Activated naive CD4-positive, alpha-beta T cell treated with anti-CD3 and anti-CD28 coated beads, Interleukin-2, amount 50 U/mL, for 24 hours (primary cell): ENCODE measurements around the gene NEO1.

ENCODE experiments used
- H3K27ac Mint-ChIP-seq: one replicate; pipeline ENCODE4 v1.8.0; 2021; ENCODE audit warnings: mild to moderate bottlenecking, mixed read lengths
- H3K27me3 Mint-ChIP-seq: one replicate; pipeline ENCODE4 v1.8.0; 2021; ENCODE audit warnings: mixed read lengths
- H3K36me3 Mint-ChIP-seq: one replicate; pipeline ENCODE4 v1.8.0; 2021; ENCODE audit warnings: mixed read lengths
- H3K4me1 Mint-ChIP-seq: one replicate; pipeline ENCODE4 v1.8.0; 2021; ENCODE audit warnings: mixed read lengths
- H3K4me3 Mint-ChIP-seq: one replicate; pipeline ENCODE4 v1.8.0; 2021; ENCODE audit warnings: mild to moderate bottlenecking, mixed read lengths
- H3K9me3 Mint-ChIP-seq: one replicate; pipeline ENCODE4 v1.8.0; 2021; ENCODE audit warnings: mixed read lengths

Gene NEO1

DNA sequence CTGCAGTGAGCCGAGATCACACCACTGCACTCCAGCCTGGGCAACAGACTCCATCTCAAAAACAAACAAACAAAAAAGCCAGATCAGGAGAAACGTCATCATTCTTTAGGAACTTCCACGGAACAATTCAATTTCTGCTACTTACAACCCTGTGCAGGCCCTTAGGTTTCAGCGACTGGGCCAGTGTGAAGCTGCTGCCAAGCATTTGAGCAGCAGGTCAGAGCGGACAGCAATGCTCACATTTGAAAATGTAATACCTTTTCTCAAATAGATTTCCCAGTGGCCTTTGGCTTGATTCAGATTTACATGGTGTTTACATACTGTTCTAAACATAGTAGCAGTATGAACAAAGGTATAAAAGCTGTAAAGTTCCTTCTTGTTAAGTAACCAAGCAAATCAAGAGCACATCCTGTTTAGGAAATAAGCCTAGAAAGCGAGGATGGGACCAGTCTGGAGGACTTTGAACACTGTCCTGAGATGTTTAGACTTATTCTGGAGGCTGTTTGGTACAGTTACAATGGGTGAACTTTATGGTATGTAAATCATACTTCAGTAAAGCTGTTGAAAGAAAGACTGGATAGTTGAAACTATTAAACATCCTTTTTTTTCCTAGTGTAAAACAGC is 175.3 kb downstream of the NEO1 start:
- no peaks in the 10 kb centered on the region for H3K27me3 Mint-ChIP-seq
- H3K9me3 Mint-ChIP-seq = peaks cover 5% of the 10 kb centered on the region
- no peaks in the 10 kb centered on the region for H3K4me1 Mint-ChIP-seq
- no peak overlapping the region for H3K27ac Mint-ChIP-seq
- no peak overlapping the region for H3K4me3 Mint-ChIP-seq
- peaks cover 8% of the 10 kb centered on the region for H3K36me3 Mint-ChIP-seq

DNA sequence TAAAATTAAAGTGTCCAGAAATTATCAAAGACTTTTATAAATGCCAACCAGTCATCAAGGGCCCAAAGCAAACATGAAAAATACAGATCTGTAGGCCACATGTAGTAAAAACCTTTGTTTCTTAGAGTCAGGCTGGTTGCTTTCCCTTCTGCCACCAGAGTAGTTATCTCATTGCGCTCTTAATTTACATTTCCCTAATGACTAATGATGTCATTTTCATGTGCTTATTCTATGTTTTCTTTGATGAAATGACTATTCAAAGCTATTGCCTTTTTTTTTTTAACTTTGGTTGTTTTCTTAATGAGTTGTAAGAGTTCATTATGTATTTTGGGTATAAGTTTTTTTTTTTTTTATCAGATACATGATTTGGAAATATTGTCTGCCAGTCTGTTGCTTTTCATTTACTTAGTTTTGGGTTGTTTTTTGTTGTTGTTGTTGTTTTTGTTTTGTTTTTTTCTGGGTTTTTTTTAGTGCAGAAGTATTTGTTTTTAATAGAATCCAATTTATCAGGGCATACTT is 175.9 kb downstream of the NEO1 start:
- Mint-ChIP-seq H3K36me3 (peaks cover 6% of the 10 kb centered on the region), H3K27ac (no peak overlapping the region), H3K4me3 (no peak overlapping the region), H3K27me3 (no peaks in the 10 kb centered on the region), H3K9me3 (peaks cover 5% of the 10 kb centered on the region), H3K4me1 (no peaks in the 10 kb centered on the region)

DNA sequence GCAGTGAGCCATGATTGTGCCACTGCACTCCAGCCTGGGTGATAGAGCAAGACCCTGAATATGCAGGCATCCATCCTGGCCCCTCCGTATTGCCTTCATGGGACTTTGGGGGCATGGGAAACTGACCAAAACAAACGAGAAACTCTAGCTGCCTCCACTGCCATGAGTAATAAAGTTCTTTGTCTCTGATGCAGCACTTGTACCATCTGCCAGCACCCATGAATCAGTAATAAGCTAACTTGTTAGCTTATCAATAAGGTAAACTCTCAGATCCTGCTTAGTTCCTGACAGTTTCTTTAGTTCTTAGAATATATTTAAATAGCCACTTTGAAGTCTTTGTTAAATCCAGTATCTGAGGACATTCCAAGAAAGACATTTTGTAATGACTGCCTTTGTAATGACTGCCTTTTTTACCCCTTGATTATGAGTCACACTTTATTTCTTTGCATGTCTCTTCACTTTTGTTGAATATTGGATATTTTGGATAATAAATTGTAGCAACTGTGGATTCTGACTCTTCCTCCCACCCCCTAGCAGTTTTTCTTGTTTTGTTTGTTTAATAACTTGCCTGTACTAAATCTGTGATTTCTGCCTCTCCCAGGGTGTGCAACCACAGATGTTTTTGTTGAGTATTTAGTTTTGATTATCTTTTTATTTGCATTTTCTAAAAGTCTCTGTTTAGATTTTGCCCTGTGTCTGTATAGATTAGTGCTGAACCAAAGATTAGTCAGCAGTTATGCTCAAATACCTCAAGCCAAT is 179.6 kb downstream of the NEO1 start:
- Mint-ChIP-seq H3K4me1 (no peaks in the 10 kb centered on the region), H3K27me3 (no peaks in the 10 kb centered on the region), H3K9me3 (peaks cover 5% of the 10 kb centered on the region), H3K27ac (no peak overlapping the region), H3K36me3 (peaks cover 2% of the 10 kb centered on the region), H3K4me3 (no peak overlapping the region)

DNA sequence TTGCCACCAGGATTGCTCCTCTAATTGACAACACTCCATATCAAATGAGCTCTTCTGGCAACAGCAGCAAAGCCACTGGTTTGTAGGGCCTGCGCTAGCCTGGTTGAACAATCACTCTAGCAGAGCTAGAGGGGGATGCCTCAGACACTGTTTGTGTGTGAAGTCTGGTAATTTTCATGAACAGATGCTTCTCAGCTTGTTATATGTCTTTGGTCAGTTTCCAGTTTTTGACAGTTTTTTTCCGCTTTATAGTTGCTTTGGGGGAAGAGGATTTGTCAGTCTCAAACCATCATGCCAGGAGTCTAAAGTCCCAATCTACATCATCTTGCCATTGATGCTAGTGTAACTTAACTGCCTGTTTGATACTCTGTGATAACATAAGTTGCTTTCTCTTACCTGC is 180.5 kb downstream of the NEO1 start:
- Mint-ChIP-seq H3K27me3 (no peaks in the 10 kb centered on the region), H3K36me3 (peaks cover 2% of the 10 kb centered on the region), H3K9me3 (peaks cover 5% of the 10 kb centered on the region), H3K4me1 (no peaks in the 10 kb centered on the region), H3K4me3 (no peak overlapping the region), H3K27ac (no peak overlapping the region)

DNA sequence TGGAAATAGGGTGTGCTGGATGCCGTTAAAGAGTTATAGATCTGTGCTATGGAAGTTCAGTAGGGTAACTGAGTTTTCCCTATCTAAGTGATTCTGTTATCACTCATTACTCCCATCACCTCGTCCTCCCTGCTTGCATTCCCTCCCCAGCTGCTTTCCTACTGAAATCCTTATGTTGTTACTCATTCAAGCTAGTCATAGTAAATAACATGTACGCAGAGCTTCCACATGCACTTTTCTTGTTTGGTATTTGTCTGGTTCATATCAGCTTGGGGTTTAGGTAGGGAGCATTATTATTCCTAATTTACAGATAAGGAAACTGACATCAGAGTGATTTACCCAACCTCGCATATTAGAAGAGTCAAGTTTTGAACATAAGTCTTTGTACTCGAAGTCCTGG is 181.4 kb downstream of the NEO1 start:
- peaks cover 5% of the 10 kb centered on the region for H3K9me3 Mint-ChIP-seq
- no peaks in the 10 kb centered on the region for H3K4me1 Mint-ChIP-seq
- no peak overlapping the region for H3K27ac Mint-ChIP-seq
- H3K27me3 Mint-ChIP-seq = no peaks in the 10 kb centered on the region
- peaks cover 2% of the 10 kb centered on the region for H3K36me3 Mint-ChIP-seq
- H3K4me3 Mint-ChIP-seq = no peak overlapping the region

DNA sequence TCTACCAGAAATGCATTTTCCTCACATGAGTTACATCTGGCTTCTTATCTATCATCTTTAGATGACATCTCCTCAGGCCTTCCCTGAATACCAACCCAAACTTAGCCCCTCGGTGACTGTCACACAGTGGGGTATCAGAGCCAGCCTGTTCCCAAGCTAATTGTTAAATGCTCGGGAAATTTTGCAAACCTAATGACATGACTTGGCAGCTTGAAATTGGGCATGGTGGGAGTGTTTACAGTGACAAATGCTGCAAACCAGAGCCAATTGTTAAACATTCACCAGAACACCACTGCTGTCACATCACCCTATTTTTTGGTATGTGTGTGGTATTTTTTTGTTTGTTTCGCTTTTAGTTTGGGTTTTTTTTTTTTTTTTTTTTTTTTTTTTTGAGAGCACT is 185.6 kb downstream of the NEO1 start:
- H3K36me3 Mint-ChIP-seq = no peaks in the 10 kb centered on the region
- no peak overlapping the region for H3K27ac Mint-ChIP-seq
- H3K4me3 Mint-ChIP-seq = no peak overlapping the region
- H3K9me3 Mint-ChIP-seq = no peaks in the 10 kb centered on the region
- no peaks in the 10 kb centered on the region for H3K4me1 Mint-ChIP-seq
- no peaks in the 10 kb centered on the region for H3K27me3 Mint-ChIP-seq

DNA sequence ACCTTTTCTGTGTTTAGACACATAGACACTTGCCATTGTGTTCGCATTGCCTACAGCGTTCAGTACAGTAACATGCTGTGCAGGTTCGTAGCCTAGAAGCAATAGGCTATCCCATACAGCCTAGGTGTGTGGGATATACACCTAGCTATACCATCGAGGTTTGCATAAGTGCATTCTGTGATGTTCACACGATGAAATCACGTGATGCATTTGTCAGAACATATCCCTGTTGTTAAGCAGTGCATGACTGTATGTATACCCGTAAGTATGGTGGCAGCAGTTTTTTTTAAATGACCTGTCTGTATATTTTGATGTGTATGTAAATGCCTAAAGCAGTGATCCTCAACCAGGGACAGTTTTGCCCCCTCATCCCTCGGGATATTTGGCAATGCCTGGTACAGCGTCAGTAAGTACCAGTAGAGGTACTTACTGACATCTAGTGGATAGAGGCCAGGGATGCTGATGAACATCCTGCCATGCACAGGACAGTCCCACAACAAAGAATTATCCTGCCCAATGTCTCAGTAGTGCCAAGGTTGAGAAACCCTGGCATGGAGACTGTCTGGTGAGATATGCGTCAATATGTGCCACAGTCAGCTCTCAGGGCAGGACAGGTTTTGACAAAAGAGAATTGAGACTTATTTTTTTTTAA is 187.4 kb downstream of the NEO1 start:
- Mint-ChIP-seq H3K27me3 (no peaks in the 10 kb centered on the region), H3K9me3 (no peaks in the 10 kb centered on the region), H3K4me1 (no peaks in the 10 kb centered on the region), H3K4me3 (no peak overlapping the region), H3K36me3 (no peaks in the 10 kb centered on the region), H3K27ac (no peak overlapping the region)

DNA sequence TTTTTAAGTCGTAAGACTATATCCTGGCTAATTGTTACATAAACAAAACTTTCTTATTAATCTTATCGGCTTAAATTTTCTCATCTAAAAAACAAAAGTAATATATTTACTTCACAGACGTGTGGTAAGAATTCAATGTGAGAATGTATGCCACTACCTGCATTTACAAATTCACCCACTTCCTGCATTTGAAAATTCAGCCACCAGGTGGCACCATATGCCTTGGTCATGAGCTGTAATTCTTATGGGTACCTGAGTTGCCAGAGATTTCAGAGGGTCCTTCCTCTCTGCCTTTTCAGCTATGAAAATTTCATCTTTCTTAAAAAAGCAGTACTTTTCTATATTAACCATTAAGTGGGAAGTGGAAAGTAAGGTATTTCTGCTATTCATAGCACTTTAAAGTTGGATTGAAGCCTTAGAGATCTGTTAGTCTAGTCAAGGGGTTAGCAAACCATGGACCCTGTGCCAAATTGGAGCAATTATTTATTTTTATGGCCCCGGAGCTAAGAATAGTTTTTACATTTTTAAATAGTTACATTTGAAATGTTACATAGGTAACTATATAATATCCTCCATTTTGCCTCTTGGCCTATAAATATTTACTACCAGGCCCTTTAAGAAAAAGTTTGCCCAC is 188.7 kb downstream of the NEO1 start:
- peaks cover 2% of the 10 kb centered on the region for H3K36me3 Mint-ChIP-seq
- no peaks in the 10 kb centered on the region for H3K27me3 Mint-ChIP-seq
- no peaks in the 10 kb centered on the region for H3K9me3 Mint-ChIP-seq
- no peaks in the 10 kb centered on the region for H3K4me1 Mint-ChIP-seq
- no peak overlapping the region for H3K27ac Mint-ChIP-seq
- no peak overlapping the region for H3K4me3 Mint-ChIP-seq

DNA sequence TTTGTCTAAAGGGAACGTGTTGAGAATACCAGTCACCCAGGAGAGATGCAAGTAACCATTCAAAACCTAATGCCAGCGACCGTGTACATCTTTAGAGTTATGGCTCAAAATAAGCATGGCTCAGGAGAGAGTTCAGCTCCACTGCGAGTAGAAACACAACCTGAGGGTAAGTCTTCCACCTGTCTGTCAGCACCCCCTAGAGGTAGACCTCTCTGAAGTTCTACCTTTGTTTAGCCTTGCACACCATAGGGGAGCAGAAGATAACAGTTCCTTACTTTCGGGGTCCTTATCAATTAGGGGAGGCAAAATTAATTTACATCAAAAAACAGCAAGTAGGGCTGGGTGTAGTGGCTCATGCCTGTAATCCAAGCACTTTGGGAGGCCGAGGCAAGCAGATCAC is 192.1 kb downstream of the NEO1 start:
- Mint-ChIP-seq H3K27me3 (no peaks in the 10 kb centered on the region), H3K27ac (no peak overlapping the region), H3K4me3 (no peak overlapping the region), H3K4me1 (no peaks in the 10 kb centered on the region), H3K36me3 (peaks cover 2% of the 10 kb centered on the region), H3K9me3 (no peaks in the 10 kb centered on the region)

DNA sequence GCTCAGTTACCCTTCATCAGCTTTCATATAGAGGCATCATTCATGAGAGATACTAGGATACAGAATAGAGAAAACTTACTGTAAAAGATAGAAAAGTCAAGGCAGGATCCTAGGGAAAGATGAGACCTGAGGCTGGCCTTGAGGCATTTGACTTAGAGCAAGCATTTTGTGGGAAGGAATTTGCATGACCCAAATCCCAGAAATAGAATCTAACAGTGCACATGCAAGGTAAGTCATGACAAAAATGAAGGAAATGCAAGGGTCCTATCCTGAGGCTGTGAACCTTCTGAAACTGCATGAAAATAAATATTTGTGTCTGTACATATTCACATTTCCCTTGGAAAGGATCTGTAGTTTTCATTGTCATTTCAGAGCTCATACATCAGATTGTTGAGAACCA is 194.2 kb downstream of the NEO1 start:
- H3K4me1 Mint-ChIP-seq = no peaks in the 10 kb centered on the region
- no peak overlapping the region for H3K27ac Mint-ChIP-seq
- no peak overlapping the region for H3K4me3 Mint-ChIP-seq
- no peaks in the 10 kb centered on the region for H3K27me3 Mint-ChIP-seq
- H3K36me3 Mint-ChIP-seq = peaks cover 2% of the 10 kb centered on the region
- no peaks in the 10 kb centered on the region for H3K9me3 Mint-ChIP-seq

DNA sequence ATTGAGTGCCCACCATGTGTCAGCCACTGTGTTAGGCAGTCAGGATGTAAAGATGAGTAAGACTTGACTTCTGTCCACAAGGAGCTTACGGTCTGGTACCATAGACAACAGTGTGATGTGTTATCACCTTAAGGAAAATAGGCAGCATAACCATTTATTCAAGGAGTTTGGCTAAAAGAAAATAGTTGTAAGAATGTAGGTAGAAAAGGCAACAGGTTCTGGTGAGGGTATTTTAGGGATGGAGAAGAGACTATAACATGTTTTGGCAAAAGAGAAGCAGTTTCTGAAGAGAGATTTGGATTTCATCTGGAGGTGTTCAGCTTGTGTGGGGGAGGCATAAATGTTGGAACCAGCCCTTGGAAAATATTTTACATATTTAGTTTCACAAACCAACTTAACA is 194.6 kb downstream of the NEO1 start:
- no peak overlapping the region for H3K4me3 Mint-ChIP-seq
- no peaks in the 10 kb centered on the region for H3K27me3 Mint-ChIP-seq
- no peak overlapping the region for H3K27ac Mint-ChIP-seq
- peaks cover 2% of the 10 kb centered on the region for H3K36me3 Mint-ChIP-seq
- H3K9me3 Mint-ChIP-seq = no peaks in the 10 kb centered on the region
- no peaks in the 10 kb centered on the region for H3K4me1 Mint-ChIP-seq

DNA sequence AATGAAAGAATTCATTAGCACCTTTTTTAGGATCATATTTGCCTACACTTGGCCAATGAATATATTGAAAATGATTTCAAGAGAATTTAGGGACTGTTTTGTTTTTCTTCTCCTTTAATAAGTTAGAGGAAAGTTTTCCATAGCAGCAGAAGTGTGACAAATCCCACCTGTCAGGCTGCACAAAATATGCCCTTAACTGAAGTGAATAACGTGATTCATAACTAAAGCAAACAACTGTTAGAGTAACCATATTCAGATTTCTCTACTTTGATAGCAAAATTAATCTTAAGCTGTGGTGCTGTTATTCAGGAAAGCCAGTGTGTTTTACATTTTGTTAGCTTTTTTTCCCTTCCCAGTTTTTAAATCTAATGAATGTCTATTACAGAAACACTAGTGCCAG is 195.1 kb downstream of the NEO1 start:
- Mint-ChIP-seq H3K27me3 (no peaks in the 10 kb centered on the region), H3K36me3 (peaks cover 2% of the 10 kb centered on the region), H3K4me1 (no peaks in the 10 kb centered on the region), H3K9me3 (no peaks in the 10 kb centered on the region), H3K27ac (no peak overlapping the region), H3K4me3 (no peak overlapping the region)

DNA sequence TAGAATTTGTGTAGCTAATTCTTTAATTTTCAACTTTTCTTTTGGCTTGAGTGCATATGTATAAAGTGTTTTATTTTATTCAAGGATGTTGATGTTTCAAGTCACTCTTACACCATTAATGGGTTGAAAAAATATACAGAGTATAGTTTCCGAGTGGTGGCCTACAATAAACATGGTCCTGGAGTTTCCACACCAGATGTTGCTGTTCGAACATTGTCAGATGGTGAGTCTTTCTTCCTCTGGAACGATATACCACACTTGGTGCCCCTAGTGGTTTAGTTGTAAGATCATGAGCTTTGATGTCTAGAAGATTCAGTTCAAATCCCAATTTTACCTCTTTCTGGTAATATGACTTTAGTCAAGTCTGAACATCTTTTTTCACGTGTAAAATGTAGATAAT is 197.2 kb downstream of the NEO1 start:
- H3K27ac Mint-ChIP-seq = no peak overlapping the region
- no peaks in the 10 kb centered on the region for H3K9me3 Mint-ChIP-seq
- H3K27me3 Mint-ChIP-seq = no peaks in the 10 kb centered on the region
- H3K4me3 Mint-ChIP-seq = no peak overlapping the region
- peaks cover 2% of the 10 kb centered on the region for H3K36me3 Mint-ChIP-seq
- H3K4me1 Mint-ChIP-seq = no peaks in the 10 kb centered on the region

DNA sequence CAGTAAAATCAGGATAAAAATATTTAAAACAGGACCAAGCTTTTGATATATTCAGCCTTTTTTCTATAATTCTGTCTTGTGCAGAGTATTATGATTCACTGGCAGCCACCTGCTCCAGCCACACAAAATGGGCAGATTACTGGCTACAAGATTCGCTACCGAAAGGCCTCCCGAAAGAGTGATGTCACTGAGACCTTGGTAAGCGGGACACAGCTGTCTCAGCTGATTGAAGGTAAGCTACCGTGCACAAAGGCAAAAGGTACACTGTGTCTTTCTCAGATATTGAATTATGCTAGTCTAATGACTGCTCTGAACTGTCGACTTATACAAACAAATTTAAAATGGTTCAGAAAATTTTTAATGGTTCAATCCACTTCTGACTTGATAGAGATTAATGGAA is 202.3 kb downstream of the NEO1 start:
- no peak overlapping the region for H3K27ac Mint-ChIP-seq
- no peak overlapping the region for H3K4me3 Mint-ChIP-seq

DNA sequence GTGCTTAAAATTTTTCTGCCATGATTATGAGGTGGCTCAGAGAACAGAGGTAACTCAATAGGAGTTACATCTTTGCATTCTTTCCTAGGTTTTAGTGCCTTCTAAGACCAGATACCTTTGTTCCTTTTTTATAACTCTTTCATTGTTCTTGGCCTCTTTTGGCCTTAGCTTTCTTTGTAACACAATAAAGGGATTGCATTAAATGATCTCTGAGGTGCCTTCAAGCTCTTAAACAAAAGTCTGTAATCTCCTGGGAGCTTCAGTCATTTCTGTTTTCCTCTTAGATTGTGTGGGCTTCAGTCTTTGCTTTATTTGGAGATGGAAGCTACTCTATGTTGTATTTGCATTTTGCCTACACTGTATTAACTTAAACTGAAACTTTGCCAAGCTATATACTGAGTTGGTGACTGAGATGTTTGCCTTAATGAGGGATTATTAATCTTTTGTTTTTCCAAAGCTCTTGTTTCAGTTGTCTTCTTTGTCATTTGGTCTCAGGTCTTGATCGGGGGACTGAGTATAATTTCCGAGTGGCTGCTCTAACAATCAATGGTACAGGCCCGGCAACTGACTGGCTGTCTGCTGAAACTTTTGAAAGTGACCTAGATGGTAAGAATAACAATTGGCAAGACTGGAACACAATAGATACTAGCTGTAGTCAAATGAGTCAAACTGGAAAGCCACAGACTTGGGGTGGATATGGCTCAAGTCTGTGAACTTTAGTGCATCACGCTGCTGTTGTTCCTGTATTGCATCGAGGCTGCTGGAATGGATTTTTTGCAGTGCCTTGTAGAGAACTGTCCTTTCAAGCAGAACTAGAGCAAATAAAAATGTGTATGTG is 206.2 kb downstream of the NEO1 start:
- Mint-ChIP-seq H3K4me1 (no peaks in the 10 kb centered on the region), H3K27me3 (no peaks in the 10 kb centered on the region), H3K36me3 (peaks cover 24% of the 10 kb centered on the region)

More for the DNA sequence above, 202.3 kb downstream of the NEO1 start:
- Mint-ChIP-seq H3K4me1 (no peaks in the 10 kb centered on the region), H3K36me3 (peaks cover 12% of the 10 kb centered on the region), H3K27me3 (no peaks in the 10 kb centered on the region), H3K9me3 (no peaks in the 10 kb centered on the region)

More for the DNA sequence above, 206.2 kb downstream of the NEO1 start:
- Mint-ChIP-seq H3K4me3 (no peak overlapping the region), H3K9me3 (no peaks in the 10 kb centered on the region), H3K27ac (no peak overlapping the region)
